NCI-H2227 (cell line): ENCODE data around the gene ARHGAP19.

Experiments used
- DNase-seq: peaks from one replicate; lab custom pipeline; 2025; ENCODE audit not compliant: unreplicated experiment; lab: John Stamatoyannopoulos, UW

ARHGAP19 gene, protein sequence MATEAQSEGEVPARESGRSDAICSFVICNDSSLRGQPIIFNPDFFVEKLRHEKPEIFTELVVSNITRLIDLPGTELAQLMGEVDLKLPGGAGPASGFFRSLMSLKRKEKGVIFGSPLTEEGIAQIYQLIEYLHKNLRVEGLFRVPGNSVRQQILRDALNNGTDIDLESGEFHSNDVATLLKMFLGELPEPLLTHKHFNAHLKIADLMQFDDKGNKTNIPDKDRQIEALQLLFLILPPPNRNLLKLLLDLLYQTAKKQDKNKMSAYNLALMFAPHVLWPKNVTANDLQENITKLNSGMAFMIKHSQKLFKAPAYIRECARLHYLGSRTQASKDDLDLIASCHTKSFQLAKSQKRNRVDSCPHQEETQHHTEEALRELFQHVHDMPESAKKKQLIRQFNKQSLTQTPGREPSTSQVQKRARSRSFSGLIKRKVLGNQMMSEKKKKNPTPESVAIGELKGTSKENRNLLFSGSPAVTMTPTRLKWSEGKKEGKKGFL

DNA sequence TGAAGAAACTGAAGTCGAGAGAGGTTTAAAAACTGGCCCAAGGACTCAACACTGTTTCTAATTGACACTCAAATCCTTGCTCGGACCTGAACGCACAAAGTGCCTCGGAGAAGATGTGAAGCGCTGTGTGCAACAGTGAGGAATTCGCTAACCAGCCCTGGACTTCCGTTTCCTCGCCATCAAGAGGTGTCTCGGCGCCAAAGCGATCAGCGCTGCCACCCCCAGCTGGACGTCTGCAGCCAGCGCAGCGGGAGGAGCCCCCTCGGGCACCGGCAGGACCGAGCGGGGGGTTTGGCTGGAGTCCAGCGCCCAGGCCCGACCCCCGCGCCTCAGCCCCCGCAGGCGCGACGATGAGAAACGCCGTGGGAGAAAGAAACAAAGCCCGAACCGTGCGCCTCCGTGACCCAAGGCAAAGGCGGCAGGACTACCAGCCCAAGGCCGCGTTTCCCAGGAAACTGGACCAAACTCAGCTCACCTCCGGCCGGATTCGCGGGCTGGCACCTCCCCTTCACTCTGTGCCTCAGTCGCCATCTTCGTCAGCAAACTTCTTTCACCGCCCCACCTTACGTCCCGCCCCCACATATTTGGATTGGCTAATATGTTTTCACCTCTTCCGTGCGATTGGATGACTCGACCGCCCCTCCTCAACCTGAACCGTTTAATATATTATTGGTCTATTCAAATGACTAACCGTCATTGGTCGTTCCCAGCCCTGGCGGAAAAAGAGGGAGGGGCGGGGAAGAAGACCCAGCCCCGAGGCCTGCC is at the start of gene ARHGAP19:
ARHGAP19 (minus strand) TSS at position 541 of the 765 bp plus-strand sequence; CDS start at position 531, 10 bp downstream.
- peak; percentile 94 for DNase-seq

DNA sequence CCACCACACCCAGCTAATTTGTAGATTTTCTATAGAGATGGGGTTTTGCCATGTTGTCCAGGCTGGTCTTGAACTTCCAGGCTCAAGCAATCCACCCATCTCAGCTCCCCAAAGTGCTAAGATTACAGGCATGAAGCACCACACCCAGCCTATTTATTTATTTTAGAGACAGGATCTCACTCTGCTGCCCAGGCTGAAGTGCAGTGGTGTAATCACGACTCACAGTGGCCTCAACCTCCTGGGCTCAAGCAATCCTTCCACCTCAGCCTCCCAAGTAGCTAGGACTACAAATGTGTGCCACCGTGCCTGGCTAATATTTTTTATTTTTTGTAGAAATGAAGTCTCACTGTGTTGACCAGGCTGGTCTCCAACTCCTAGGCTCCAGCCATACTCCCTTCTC is 49.0 kb upstream of the ARHGAP19 start:
- DNase-seq, result no peak

DNA sequence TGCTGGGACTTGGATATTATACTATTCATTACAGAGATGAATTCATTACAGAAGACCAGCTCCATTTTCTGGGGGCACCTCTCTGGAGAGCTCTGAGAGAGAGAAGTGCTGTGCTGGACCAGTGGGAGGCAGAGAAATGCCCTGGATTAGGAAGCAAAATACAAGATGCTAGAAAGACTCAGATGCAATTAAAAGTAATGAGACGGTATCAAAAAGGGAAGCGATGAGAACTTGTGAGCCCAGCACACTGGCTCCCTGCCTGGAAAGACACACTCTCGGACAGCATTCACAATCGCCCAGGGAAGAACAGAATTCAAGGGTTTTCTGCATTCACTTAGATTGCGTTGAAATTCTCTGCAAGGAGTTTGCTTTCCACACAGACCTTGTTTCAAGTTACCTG is 45.6 kb upstream of the ARHGAP19 start:
- DNase-seq, result no peak

DNA sequence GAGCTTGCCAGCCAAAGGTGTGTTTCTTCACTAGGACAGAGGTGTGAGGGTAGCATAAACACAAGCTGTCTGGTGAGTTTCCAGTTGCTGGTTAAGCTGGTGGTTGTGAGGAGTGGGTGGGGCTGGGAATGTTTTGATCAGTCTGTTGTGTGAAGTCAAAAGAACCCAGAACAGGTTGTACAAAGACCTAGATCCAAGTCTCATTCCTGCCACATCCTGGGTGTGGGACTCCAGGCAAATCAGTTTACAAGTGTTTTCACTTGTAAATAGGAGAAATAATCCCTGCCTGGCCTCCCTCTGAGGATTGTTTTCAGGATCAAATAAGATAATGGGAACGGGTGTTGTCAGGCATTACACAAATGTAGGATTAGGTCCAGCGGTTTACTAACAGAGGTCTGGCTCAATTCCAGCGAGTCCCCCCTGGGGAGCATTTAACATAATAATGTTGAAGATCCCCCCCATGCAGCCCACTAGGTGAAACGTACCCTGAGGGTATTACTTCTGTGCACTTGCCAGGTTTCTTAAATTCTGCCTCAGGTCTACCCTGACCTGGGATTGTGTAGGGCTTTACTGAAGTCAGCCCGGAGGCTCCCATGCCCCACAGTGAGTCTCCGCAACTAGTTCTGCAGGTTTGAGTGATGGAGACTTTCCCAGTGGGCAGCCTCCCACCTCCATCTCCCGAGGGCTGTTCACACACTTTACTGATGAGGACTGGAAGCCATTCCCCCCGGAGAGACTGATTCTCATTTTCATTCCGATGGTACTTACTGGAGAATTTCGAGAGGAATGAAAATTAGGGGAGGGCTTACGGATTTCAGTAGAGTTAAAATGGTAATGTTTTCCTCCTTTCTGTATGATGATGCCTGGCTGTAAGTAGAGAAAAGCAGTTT is 44.8 kb upstream of the ARHGAP19 start:
- DNase-seq, result no peak

DNA sequence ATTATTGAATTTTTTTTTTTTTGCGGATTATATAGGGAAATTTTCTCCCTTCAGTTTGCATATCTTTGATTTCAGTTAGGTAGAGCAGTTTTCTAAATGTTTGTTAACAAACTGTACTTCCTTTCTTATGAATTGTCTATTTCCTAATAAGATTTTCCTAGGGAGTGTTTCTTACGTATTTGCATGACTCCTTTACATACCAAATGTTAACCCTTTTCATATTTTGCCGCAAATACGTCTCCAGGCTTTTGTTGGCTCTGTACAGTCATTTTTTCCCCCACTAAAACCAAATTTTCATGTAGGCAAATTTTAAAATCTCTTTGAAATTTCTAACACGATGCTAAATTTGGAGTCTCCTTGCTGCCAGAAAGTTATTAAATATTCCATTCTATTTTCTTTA is 44.0 kb upstream of the ARHGAP19 start:
- no peak for DNase-seq

DNA sequence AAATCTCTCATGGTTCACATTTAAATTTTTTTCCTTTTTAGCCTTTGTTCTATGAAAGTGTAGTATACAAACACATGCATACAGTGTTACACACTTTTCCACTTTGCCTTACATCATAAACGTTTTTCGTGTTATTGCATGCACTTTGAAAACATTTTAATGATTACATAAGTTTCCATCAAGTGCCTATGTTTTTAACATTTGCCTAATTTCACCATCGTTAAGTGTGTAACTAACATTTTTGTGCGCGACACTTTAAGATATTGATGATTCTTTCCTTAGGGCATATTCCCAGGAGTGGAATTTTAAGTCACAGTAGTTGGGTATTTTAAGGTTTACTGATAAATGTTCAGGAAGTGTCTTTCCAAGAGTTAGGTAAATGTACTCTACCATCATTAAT is 43.6 kb upstream of the ARHGAP19 start:
- no peak for DNase-seq

DNA sequence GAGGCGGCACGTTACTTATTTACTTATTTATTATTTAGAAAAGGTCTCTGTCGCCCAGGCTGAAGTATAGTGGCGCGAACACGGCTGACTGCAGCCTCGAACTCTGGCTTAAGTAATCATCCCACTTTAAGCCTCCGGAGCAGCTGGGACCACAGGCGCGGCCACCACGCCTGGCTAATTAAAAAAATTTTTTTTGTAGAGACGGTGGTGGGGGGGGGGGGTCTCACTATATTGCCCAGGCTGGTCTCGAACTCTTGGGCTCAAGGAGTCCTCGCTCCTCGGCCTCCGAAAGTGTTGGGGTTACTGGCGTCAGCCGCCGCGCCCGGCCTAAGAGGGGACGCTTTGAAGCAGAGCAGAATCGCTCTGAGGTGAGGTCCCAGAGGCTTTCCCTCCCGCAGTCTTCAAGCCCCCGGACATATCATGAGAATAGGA is 42.8 kb upstream of the ARHGAP19 start:
- DNase-seq, result peak; percentile 38

DNA sequence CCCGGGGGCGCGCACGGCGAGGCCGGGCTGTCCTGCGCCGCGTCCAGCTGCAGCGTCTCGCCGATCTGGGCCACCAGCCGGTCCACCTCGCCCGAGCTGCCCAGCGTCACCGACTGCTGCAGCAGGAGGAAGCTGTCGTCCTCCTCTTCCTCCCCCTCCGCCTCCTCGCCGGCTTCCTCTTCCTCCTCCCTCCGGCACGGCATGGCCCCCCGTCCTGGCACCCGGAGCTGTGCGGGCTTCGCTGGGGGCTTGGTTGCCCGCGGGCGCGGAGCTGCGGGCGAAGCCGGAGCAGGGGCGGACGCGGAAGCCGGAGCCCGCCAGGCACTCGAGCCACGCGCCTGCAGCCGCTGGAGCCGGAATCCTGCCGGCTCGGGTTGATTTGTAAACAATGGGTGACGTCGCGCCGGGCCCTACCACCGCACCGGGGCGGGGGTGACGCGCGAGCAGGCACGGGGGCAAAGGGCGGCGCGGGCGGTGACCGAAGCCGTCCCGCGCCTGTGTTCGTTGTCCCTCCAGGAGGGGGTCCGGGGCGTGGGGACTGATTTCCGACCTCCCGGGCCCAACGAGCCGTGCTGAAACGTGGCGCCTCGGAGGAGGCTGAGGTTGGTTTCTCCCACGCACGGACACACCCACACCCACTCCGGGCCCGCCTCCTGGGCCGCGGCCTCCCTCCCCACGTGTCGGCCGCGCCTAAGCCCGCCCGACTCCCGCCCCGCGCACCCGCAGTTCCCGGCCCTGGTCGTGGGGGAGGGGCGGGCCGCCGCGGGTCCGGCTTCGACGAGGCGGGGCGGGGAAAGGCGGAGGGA is 42.1 kb upstream of the ARHGAP19 start, which contains the start of gene FRAT2:
FRAT2 (minus strand) TSS at position 360 of the 806 bp plus-strand sequence; CDS start at position 203, 157 bp downstream.
- DNase-seq, result peak; percentile 89

DNA sequence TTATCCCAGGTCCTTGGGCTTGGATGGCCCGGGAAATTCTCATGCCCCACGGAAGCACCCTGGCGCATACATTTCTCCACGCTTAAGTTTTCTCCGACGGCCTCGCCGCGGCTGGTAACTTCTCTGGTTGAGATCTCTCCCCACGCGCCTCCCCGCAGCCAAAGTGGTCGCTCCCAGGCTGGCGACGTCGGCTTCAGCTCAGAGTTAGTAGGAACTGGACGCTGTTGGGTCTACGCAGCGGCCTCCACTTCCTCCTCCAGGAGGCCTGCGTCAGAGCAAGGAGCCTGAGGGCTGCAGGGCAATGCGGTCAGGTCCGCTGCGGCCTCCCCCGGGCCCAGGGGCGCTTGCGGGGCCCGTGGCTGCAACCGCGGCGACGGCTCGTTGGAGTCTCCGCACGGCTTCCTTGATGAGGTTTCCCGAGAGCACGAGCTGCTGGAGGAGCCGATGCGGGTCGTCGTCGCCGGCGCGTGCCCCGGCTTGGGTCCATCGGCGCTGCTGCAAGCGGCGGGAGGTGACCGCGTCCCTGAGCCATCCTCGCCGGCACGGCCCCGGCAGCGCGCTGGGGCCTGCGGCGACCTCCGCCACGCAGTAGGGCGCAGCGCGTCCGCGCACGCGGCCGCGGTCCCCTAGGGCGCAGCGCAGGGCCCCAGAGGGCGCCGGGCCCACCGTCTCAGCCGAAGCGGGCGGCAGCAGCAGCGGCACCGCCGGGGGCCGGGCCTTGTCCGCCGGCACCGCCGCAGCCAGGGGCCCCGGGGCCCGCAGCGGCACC is 41.3 kb upstream of the ARHGAP19 start:
- DNase-seq, result peak; percentile 38

DNA sequence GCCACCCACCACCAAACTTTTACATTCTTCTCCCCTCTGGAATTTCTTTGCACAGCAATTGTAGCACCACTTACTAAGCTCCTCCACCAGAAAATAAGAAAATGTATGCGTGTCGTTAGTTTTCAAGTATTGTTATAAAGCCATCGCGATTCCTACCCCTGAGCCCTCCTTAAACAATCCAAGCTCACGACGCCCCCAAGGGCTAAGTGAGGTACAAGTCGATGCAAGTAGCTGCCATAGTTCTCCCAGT is 40.8 kb upstream of the ARHGAP19 start:
- peak; percentile 38 for DNase-seq

DNA sequence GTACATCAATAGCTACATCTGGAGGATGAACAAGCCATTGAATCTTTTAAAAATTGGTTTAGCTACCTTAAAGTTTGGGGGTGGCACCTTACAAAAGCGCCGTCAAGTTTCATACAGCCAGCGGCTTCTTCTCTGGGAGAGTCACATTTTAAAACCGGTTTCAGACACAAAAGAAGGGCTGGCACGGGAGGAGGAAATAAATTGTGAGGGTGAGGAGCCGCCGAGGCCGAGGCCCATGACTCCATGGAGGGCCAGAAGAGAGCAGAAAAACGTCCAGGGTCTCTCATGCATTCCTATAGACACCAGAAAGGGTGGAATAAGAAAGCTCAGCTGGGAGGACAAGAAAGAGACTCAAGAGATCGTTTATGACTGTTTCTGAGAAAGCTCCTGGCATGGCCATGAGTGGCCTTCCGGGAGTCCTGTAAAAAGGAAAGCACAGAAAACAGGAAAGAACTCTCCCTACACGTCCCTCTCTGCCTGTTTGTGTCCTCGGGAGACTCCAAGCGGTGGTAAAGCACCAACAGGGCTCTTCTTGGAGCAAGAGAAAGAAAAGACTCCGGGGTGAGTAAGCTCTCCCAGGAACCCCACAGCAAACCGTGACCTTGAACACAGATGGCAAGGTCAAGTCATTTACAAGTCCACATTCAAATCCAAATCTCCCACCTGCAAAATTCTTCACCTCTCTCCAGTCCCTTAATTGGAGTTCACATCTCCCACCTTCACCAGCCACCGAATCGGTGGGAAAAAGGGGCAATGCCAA is 40.3 kb upstream of the ARHGAP19 start:
- DNase-seq, result peak; percentile 33

DNA sequence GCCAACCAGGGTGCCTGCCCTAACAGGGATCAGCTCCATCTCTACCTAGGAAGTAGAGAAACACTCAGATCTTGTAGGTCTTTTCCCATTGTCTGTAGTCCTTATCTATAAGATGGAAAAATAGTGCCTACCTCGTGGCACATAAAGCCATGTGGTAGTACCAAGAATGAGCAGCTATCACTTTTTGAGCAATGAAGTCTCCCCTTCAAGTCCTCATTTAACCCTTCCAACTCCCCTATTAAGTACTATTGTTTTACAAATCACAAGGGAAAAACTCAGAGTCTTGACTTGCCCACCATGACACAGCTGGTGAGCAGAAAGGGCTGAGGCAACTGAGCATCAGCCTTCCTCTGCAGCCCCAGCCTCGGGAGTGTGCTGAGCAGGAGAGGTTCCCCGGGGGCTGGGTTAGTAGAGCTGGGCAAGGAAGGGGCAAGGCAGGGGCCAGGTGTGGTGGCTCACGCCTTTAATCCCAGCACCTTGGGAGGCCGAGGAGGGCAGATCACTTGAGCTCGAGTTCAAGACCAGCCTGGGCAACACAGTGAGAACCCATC is 38.8 kb upstream of the ARHGAP19 start:
- DNase-seq, result no peak

DNA sequence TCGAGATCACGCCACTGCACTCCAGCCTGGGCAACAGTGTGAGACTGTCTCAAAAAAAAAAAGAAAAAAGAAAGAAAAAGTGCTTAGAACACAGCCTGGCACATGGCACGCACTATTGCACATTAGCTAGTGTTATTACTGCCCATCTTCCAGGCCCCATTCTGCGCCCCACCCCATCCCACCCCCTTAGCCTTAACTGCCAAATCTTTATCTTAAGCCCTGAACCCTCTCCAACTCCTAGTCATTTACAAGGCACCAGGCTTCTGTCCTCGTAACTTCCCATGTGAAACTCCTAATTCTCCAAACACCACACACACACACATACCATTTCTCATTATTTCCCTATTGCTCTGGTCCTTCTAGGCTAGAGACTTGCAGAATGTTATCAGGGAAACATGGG is 37.3 kb upstream of the ARHGAP19 start:
- no peak for DNase-seq

DNA sequence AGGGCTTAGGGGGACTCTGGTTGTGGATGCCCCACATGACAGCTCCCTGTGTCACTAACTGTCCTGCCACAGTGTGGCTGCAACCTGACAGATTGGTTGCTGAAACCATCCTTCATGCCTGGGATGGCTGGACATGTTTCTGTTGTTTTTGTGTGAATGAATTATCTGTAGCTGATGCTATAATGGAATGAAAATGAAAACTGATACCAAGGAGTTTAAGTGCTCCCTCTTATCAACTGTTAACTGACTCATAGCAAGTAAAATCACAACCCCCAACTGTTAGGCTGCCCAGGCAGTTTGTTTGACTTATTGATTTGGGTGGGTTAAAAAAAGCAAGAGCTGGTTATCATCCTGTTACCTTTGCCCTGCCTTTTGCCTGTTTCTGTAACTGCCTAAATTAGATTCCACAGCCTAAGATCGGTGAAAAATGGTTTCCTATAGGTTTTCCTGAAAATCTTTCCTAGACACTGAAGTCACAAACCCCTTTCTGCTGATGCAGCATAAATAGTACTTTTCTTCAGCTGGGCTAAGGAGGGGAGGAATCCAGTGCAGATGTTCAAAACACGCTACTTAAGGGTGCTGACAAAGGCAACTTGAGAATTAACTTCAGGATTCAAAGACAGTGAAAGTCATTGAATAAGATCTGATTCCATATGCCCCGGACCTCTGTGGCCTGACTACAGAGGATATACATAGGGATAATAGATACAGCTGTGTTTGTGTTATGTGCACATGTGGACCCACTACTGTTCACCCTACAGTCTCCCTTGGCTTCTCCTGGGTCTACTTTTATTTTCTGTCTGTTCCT is 36.4 kb upstream of the ARHGAP19 start:
- DNase-seq, result no peak

DNA sequence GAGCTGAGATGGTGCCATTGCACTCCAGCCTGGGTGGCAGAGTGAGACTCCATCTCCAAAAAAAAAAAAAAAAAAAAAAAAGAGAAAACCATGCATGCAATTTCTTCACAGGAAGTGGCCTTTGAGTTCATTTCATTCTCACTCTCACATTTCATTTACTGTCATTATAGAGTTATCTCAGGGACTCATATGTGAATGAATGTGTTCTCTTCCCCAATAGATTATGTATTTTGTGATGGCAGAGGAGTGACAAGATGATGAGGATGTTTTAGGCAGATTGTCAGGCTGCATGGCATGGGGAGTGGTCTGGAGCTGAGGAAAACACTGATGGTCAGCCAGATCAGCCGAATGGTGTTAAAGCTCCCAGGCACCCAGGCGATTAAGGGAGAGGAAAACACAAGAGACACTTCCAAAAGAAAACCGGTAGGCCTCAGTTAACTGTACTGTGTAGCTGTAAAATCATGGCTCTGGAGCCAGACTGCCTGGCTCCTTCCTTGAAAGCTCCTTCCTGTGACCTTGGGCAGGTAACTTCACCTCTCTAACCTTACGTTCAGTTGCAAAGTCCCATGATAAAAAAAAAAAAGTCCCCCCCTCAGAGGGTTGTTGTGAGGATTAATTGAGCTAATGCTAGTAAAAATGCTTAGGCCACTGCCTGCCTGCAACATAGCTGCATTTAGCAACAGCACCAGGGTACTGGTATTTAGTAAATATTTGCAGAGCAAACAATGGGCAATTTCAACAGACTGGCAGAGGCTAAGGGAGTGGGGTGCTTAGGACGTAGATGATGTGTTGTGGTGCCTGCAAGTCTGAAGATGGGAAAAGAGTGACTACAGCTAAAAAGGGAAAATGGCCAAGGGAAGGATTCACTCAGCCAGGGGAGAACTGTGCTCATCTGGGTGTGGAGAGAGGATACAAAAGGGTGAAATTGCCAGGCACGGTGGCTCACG is 35.2 kb upstream of the ARHGAP19 start:
- DNase-seq, result no peak

DNA sequence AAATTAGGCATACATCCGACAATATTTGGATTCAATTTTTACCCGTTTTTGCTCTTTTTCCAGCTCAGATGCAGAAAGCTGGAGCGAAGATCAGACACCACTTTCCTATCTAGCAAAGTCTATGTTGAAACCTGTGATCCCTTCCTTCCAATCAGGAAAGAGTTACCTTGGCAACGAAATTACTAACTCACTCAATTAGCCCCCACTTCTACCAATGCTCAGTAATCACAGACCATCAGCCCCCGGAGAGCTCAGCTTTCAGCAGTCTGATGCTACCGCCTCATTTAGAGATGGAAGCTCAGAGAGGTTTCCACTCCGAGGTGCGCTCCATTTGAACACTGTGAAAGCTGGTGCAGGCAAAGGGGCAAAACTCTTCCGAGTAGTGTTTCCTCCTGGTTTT is 33.3 kb upstream of the ARHGAP19 start:
- DNase-seq, result peak; percentile 86

DNA sequence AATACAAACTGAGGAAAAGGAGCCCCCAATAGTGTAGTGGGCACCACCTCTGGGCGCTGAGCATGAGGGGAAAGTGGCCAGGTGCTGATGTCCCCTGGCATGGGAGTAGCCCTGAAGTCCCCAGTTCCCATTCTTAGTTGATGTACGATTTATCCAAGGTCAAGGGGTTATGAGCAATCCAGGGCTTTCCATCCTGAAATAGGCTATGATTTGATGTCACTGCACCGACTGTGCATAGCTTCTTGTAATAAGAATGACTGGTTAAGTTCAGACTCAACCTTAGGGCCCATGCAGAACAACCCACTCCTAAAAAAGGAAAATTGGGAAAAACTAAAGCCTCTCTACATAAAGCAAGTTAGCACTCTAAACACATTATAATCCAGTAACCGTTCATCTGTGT is 31.1 kb upstream of the ARHGAP19 start:
- no peak for DNase-seq
